A673 (cell line): ENCODE results near the gene MSL2. TPM values are rescaled to one million over a fixed set of nuclear protein-coding genes. Genes with fewer than 3 reads are reported as not detected.
"Not testable (repeated sequence)": the region's sequence is repeated elsewhere in the genome, so short reads cannot be mapped to it uniquely, and the experiment has no call there.

Experiments
- BruUV-seq: library from RNA; stranded (reverse); fragments of 400-500 nt; replicated peaks from 2 replicates; lab custom pipeline; 2021; lab: Mats Ljungman, UMichigan
- CTCF ChIA-PET: fragments of 300-600 bp; sonication (Branson Sonifier 250); formaldehyde crosslinking; loops from one replicate; lab custom pipeline; 2022; ENCODE audit warnings: antibody characterized with exemption; lab: Charles Lee
- POLR2A ChIA-PET: fragments of 300-600 bp; sonication (Branson Sonifier 250); formaldehyde crosslinking; loops from one replicate; lab custom pipeline; 2022; ENCODE audit warnings: antibody characterized with exemption; ENCODE audit not compliant: low non-redundant PET; lab: Charles Lee
- DNase-seq: peaks from one replicate; pipeline ENCODE4 v3.0.0-alpha.2; 2015; ENCODE audit warnings: low spot score
- H3K27ac ChIP-seq: fragments of 200-600 bp; sonication (generic); 2 replicates; pipeline ENCODE4 v1.5.1; 2016; ENCODE audit warnings: mixed run types, low read depth, mild to moderate bottlenecking, mixed read lengths, antibody characterized with exemption, low read length; ENCODE audit not compliant: poor library complexity, severe bottlenecking
- H3K27me3 ChIP-seq: fragments of 200-600 bp; sonication (generic); replicated peaks from 2 replicates; pipeline ENCODE4 v1.6.1; 2017; ENCODE audit warnings: mixed run types, low read depth, mild to moderate bottlenecking, mixed read lengths, antibody characterized with exemption, low read length; ENCODE audit not compliant: insufficient read depth, poor library complexity
- H3K36me3 ChIP-seq: fragments of 200-600 bp; sonication (generic); 2 replicates; pipeline ENCODE4 v1.6.1; 2016; ENCODE audit warnings: mixed run types, mild to moderate bottlenecking, mixed read lengths, antibody characterized with exemption, low read length; ENCODE audit not compliant: insufficient read depth, poor library complexity, severe bottlenecking
- H3K4me1 ChIP-seq: fragments of 200-600 bp; sonication (generic); 2 replicates; pipeline ENCODE4 v1.6.1; 2017; ENCODE audit warnings: mixed run types, mild to moderate bottlenecking, mixed read lengths, antibody characterized with exemption, low read length; ENCODE audit not compliant: insufficient read depth, poor library complexity, severe bottlenecking
- H3K4me3 ChIP-seq: fragments of 200-600 bp; sonication (generic); 2 replicates; pipeline ENCODE4 v1.5.1; 2016; ENCODE audit warnings: low read depth, mixed run types, mild to moderate bottlenecking, mixed read lengths, low read length; ENCODE audit not compliant: poor library complexity, severe bottlenecking
- H3K9me3 ChIP-seq: fragments of 200-600 bp; sonication (generic); 2 replicates; pipeline ENCODE4 v1.6.1; 2016; ENCODE audit warnings: mixed run types, low read depth, mild to moderate bottlenecking, mixed read lengths, antibody characterized with exemption, low read length; ENCODE audit not compliant: poor library complexity, severe bottlenecking
- EZH2 ChIP-seq: fragments of 200-600 bp; sonication (generic); IDR thresholded peaks from 2 replicates; pipeline ENCODE4 v1.6.1; 2017; ENCODE audit warnings: borderline replicate concordance, low read depth, mild to moderate bottlenecking, mixed read lengths, antibody characterized with exemption, low read length; ENCODE audit not compliant: poor library complexity, severe bottlenecking
- intact Hi-C: fragments of 100-400 bp; cut with micrococcal nuclease; formaldehyde crosslinking; loops from one replicate; pipeline ENCODE4 v1.10.0; 2022; ENCODE audit not compliant: unreplicated experiment
- total RNA-seq: library from RNA; stranded (reverse); gene quantifications from 2 replicates; pipeline ENCODE4 v1.2.3, GENCODE V29; 2021
- TF ChIP-seq, protein P1 (sequence below): fragments of 300-800, 200-600 bp; sonication (generic); conservative IDR thresholded peaks from 2 replicates; pipeline ENCODE4 v1.5.1; 2017; ENCODE audit warnings: low read depth, mild to moderate bottlenecking, antibody characterized with exemption, low read length, moderate library complexity, mixed read lengths

Gene MSL2
- total RNA-seq, 1 experiment from 2014 or later, result 37.9 TPM

DNA sequence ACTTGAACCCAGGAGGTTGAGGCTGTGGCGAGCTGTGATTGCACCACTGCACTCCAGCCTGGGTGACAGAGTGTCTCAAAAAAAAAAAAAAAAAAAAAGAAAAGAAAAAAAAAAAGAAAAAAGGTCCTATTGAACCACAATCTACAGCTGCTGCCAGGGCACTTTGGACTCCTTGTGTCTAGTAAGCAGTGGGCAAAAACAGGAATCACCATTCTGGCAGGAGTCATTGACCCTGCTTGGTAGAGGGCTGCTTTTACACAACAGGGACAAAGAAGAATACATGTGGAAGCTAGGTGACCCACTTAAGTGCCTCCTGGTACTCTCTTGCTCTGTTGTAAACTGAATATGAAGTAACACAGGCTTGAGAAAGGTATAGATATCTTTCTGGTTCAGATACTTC is 39.4 kb upstream of the MSL2 start:
- H3K4me3 ChIP-seq, result no peak overlapping the region
- H3K36me3 ChIP-seq, result no peaks in the 10 kb centered on the region
- BruUV-seq, result no TSS peak
- H3K4me1 ChIP-seq, result no peaks in the 10 kb centered on the region
- H3K9me3 ChIP-seq, result no peaks in the 10 kb centered on the region
- H3K27ac ChIP-seq, result no peak overlapping the region
- DNase-seq, result no peak
- ChIA-PET POLR2A (no interaction called here), CTCF (no interaction called here)
- no peak for TF ChIP-seq EZH2
- TF ChIP-seq, protein P1, sequence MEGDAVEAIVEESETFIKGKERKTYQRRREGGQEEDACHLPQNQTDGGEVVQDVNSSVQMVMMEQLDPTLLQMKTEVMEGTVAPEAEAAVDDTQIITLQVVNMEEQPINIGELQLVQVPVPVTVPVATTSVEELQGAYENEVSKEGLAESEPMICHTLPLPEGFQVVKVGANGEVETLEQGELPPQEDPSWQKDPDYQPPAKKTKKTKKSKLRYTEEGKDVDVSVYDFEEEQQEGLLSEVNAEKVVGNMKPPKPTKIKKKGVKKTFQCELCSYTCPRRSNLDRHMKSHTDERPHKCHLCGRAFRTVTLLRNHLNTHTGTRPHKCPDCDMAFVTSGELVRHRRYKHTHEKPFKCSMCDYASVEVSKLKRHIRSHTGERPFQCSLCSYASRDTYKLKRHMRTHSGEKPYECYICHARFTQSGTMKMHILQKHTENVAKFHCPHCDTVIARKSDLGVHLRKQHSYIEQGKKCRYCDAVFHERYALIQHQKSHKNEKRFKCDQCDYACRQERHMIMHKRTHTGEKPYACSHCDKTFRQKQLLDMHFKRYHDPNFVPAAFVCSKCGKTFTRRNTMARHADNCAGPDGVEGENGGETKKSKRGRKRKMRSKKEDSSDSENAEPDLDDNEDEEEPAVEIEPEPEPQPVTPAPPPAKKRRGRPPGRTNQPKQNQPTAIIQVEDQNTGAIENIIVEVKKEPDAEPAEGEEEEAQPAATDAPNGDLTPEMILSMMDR, result no peak
- intact Hi-C loops, result loop anchor here (5.0 kb wide), 1 partner anchor 158 kb away; no protein-coding TSS in a partner anchor
- no peaks in the 10 kb centered on the region for H3K27me3 ChIP-seq

DNA sequence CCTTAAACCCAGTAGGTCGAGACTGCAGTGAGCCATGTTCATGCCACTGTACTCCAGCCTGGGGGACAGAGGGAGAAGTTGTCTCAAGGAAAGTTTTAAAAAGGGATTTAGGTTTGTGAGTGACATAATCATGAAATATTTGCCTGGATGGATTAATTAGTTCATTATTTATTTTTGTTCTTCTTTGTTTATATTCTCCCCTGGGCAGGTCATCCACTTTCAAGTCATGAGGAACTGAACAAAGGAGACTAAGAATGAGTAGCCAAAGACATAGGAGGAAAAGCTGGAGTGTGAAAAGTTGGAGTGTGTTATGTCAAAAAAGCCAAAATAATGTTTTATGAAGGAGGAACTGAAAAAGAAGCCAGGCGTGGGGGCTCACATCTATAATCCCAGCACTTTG is 36.3 kb upstream of the MSL2 start:
- POLR2A ChIA-PET, result no interaction called here

DNA sequence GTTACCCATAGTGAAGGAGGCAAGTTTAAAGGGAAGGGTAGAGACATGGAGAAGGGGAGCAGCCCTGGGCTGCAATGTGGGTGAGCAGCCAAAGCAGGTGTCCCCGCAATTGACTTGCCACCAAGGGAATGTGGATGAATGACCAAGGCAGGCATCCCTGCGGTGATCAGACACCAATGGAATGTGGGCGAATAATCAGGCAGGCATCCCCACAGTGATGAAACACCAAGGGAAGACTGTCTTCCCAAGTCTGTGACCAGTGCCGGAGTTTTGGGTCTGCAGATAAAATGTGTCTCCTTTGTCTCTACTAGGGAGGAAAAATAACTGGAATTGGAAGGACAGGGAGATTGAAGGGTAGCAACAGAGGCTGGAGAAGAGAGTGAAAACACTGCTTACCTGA is 26.6 kb upstream of the MSL2 start:
- H3K4me3 ChIP-seq, H3K4me1 ChIP-seq, H3K27me3 ChIP-seq, H3K9me3 ChIP-seq, BruUV-seq, POLR2A ChIA-PET, H3K36me3 ChIP-seq, CTCF ChIA-PET, H3K27ac ChIP-seq, DNase-seq, intact Hi-C loops: not testable (repeated sequence)

More for the DNA sequence above, 36.3 kb upstream of the MSL2 start:
- TF ChIP-seq, protein P1, result no peak
- TF ChIP-seq EZH2, result no peak
- H3K9me3 ChIP-seq, result no peaks in the 10 kb centered on the region
- DNase-seq, result no peak
- H3K36me3 ChIP-seq, result no peaks in the 10 kb centered on the region
- H3K27ac ChIP-seq, result no peak overlapping the region
- CTCF ChIA-PET, result no interaction called here
- BruUV-seq, result no TSS peak
- H3K4me3 ChIP-seq, result no peak overlapping the region
- no peaks in the 10 kb centered on the region for H3K27me3 ChIP-seq
- intact Hi-C loops, result no loop called here
- no peaks in the 10 kb centered on the region for H3K4me1 ChIP-seq

DNA sequence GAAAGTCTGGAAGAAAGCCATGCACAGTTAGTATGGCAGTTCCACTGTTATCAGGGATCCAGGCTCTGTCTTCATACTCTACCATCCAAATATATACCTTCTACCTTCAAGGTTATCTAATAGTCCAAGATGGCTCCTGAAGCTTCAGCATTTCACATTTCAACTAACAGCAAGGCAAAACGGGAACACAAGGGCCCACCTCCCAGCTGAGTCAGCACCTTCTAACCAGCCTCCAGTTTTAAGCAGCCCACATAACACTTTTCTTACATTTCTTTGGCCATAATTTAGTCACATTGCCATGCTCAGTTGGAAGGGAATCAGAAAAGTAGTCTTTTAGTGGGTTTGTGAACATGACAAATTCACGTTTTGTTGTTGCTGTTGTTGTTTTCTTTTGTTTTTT is 15.4 kb upstream of the MSL2 start:
- H3K27me3 ChIP-seq, result no peaks in the 10 kb centered on the region
- no peaks in the 10 kb centered on the region for H3K9me3 ChIP-seq
- ChIA-PET CTCF (no interaction called here), POLR2A (no interaction called here)
- intact Hi-C loops, result no loop called here
- H3K36me3 ChIP-seq, result no peaks in the 10 kb centered on the region
- H3K4me3 ChIP-seq, result no peak overlapping the region
- no peak overlapping the region for H3K27ac ChIP-seq
- TF ChIP-seq EZH2, result no peak
- TF ChIP-seq, protein P1, result no peak
- H3K4me1 ChIP-seq, result peaks cover 13% of the 10 kb centered on the region
- no TSS peak for BruUV-seq
- no peak for DNase-seq
